A549 (cell line): ENCODE data around the gene MZF1.

ENCODE experiments used
- CBX8 ChIP-seq: fragments of 200-600 bp; sonication (generic); IDR thresholded peaks from 2 replicates; pipeline ENCODE4 v1.6.1; 2016
- CEBPB ChIP-seq, 2 experiments: fragments of >200 bp in 1 of 2; sonication (Bioruptor Twin) in 1 of 2; formaldehyde crosslinking in 1 of 2; IDR thresholded peaks; 2 replicates each; pipeline ENCODE4 v1.6.1; 2012 to 2016
- E2F6 ChIP-seq: IDR thresholded peaks from 2 replicates; pipeline ENCODE4 v1.6.1; 2012; ENCODE audit warnings: low read depth, borderline replicate concordance
- EP300 ChIP-seq, 2 experiments: fragments of >200 bp; sonication (Bioruptor Twin); formaldehyde crosslinking; IDR thresholded peaks; 2 replicates in 1 of 2; 3 replicates in 1 of 2; pipeline ENCODE4 v1.6.1; 2016 to 2017
- FOXS1 ChIP-seq: fragments of 250-450 bp; sonication (Bioruptor Pico); IDR thresholded peaks from 2 replicates; pipeline ENCODE4 v1.5.0; 2020; ENCODE audit warnings: mild to moderate bottlenecking, moderate library complexity
- HOXA7 ChIP-seq: fragments of 250-450 bp; sonication (Bioruptor Pico); IDR thresholded peaks from 2 replicates; pipeline ENCODE4 v1.5.0; 2020; ENCODE audit warnings: mild to moderate bottlenecking, moderate library complexity
- KDM5A ChIP-seq: fragments of 200-600 bp; sonication (generic); IDR thresholded peaks from 2 replicates; pipeline ENCODE4 v1.6.1; 2016; ENCODE audit warnings: antibody characterized with exemption, mild to moderate bottlenecking
- MAZ ChIP-seq: fragments of 150-350 bp; IDR thresholded peaks from 2 replicates; pipeline ENCODE4 v1.6.1; 2014; ENCODE audit warnings: antibody characterized with exemption, low read depth, low read length, borderline replicate concordance
- PHF8 ChIP-seq: fragments of 200-600 bp; sonication (generic); IDR thresholded peaks from 2 replicates; pipeline ENCODE4 v1.6.1; 2016; ENCODE audit warnings: low read depth, mild to moderate bottlenecking, antibody characterized with exemption, moderate library complexity, borderline replicate concordance
- RAD21 ChIP-seq, 2 experiments: fragments of >200 bp in 1 of 2; sonication (Bioruptor Twin) in 1 of 2; formaldehyde crosslinking in 1 of 2; IDR thresholded peaks in 1 of 2; conservative IDR thresholded peaks in 1 of 2; 2 replicates in 1 of 2; 3 replicates in 1 of 2; pipeline ENCODE4 v1.6.1; 2012 to 2018; ENCODE audit warnings: inconsistent platforms in 1 of 2
- TF ChIP-seq, protein P1 (sequence below): fragments of >200 bp; sonication (Bioruptor Twin); formaldehyde crosslinking; IDR thresholded peaks from 3 replicates; pipeline ENCODE4 v1.6.1; 2016
- TF ChIP-seq, protein P2 (sequence below): fragments of >200 bp; sonication (Bioruptor Twin); formaldehyde crosslinking; IDR thresholded peaks from 3 replicates; pipeline ENCODE4 v1.5.1; 2016
- TF ChIP-seq, protein P3 (sequence below): IDR thresholded peaks from 2 replicates; pipeline ENCODE4 v1.6.1; 2012

GRCh38 chr19:58535857-58536256 is 37.3 kb downstream of the MZF1 start:
- TF ChIP-seq, protein P1, sequence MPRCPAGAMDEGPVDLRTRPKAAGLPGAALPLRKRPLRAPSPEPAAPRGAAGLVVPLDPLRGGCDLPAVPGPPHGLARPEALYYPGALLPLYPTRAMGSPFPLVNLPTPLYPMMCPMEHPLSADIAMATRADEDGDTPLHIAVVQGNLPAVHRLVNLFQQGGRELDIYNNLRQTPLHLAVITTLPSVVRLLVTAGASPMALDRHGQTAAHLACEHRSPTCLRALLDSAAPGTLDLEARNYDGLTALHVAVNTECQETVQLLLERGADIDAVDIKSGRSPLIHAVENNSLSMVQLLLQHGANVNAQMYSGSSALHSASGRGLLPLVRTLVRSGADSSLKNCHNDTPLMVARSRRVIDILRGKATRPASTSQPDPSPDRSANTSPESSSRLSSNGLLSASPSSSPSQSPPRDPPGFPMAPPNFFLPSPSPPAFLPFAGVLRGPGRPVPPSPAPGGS: no peak
- TF ChIP-seq, protein P2, sequence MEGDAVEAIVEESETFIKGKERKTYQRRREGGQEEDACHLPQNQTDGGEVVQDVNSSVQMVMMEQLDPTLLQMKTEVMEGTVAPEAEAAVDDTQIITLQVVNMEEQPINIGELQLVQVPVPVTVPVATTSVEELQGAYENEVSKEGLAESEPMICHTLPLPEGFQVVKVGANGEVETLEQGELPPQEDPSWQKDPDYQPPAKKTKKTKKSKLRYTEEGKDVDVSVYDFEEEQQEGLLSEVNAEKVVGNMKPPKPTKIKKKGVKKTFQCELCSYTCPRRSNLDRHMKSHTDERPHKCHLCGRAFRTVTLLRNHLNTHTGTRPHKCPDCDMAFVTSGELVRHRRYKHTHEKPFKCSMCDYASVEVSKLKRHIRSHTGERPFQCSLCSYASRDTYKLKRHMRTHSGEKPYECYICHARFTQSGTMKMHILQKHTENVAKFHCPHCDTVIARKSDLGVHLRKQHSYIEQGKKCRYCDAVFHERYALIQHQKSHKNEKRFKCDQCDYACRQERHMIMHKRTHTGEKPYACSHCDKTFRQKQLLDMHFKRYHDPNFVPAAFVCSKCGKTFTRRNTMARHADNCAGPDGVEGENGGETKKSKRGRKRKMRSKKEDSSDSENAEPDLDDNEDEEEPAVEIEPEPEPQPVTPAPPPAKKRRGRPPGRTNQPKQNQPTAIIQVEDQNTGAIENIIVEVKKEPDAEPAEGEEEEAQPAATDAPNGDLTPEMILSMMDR: no peak
- TF ChIP-seq E2F6 (no peak), EP300 (IDR thresholded peaks at IDR 0.05) (no peak), CEBPB (IDR thresholded peaks at IDR 0.05) (no peak), FOXS1 (CRISPR knock-in tag) (no peak), RAD21 (conservative IDR thresholded peaks at IDR 0.05 in 1 of 2, IDR thresholded peaks at IDR 0.05 in 1 of 2) (no peak), HOXA7 (CRISPR knock-in tag) (no peak), PHF8 (no peak), MAZ (no peak), KDM5A (no peak), CBX8 (no peak)
- TF ChIP-seq, protein P3, sequence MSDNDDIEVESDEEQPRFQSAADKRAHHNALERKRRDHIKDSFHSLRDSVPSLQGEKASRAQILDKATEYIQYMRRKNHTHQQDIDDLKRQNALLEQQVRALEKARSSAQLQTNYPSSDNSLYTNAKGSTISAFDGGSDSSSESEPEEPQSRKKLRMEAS: no peak
